Urinary bladder (tissue), 4 donors: ENCODE results near the gene NLK. TPM values are rescaled to one million over a fixed set of nuclear protein-coding genes. Genes with fewer than 3 reads are reported as not detected.
"Not testable (repeated sequence)": the region's sequence is repeated elsewhere in the genome, so short reads cannot be mapped to it uniquely, and the experiment has no call there.

Source experiments
- DNase-seq: peaks from one replicate; pipeline ENCODE4 v3.0.0-alpha.2; 2015; ENCODE audit errors: extremely low spot score
- H3K27ac ChIP-seq: one replicate; pipeline ENCODE4 v1.5.1; 2013; ENCODE audit warnings: low read depth, mild to moderate bottlenecking, moderate library complexity
- H3K36me3 ChIP-seq: one replicate; pipeline ENCODE4 v1.6.1; 2013; ENCODE audit warnings: mild to moderate bottlenecking, moderate library complexity; ENCODE audit not compliant: insufficient read depth
- H3K4me1 ChIP-seq: one replicate; pipeline ENCODE4 v1.6.1; 2013; ENCODE audit warnings: mild to moderate bottlenecking, moderate library complexity; ENCODE audit not compliant: insufficient read depth
- H3K4me3 ChIP-seq: one replicate; pipeline ENCODE4 v1.5.1; 2013; ENCODE audit warnings: low read depth, low read length
- WGBS: extraction: QIAGEN DNeasy Blood & Tissue Kit; methylation state at CpG from one replicate; pipeline ENCODE4 v1.1.7; 2013; 5-methylcytosine and 5-hydroxymethylcytosine counted together
- polyA plus RNA-seq: library from polyadenylated mRNA; stranded (reverse); fragments of 200-250 nt; gene quantifications from one replicate; pipeline ENCODE4 v1.2.3, GENCODE V29; 2013
- total RNA-seq: library from RNA; depleted of rRNA; stranded (reverse); fragments of >200 nt; gene quantifications from one replicate; pipeline ENCODE4 v1.2.3, GENCODE V29; 2014
- donor health status: healthy with polysubstance abuse.
- donor health status: healthy.

The NLK gene
- total and polyA plus RNA-seq, 2 donors = 6.8 to 28.1 TPM

DNA sequence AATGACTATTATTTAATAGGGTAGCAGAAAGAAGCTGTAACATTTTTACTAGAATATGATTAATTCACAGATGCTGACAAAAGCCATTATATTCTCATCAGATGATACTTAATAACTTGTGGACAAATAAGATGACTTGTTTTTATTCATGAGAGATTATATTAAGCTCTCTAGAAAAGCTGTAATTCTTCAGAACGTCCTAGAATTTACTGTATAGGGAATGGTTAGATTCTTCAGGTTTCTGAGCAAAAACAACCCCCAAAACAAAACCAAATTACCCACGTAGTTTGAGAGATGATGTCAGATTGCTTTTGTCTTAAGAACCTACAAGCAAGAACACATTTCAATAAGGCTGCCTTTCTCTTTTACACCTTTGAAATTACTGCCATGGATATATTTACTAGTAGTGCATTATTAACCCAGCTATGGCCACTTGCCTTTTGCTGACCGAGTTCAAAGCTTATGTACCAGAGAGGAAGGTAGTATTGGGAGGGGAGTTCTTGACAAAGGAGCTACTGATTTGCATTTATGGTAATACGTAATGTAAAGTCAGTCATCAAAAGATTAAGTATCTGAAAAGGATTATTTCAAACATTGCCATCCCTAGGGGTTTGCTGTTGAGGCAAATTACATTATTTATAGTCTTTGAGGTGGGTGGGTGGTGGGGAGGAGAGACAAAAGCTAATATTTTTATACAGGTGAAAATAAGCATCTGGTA lies 51.7 kb downstream of the NLK start:
- DNase-seq = no peak
- 73% methylated on average over 4 of the region's 4 CpGs for WGBS
- Histone ChIP-seq H3K4me1 (peaks cover 2% of the 10 kb centered on the region), H3K27ac (no peak overlapping the region), H3K36me3 (no peaks in the 10 kb centered on the region), H3K4me3 (no peak overlapping the region)

DNA sequence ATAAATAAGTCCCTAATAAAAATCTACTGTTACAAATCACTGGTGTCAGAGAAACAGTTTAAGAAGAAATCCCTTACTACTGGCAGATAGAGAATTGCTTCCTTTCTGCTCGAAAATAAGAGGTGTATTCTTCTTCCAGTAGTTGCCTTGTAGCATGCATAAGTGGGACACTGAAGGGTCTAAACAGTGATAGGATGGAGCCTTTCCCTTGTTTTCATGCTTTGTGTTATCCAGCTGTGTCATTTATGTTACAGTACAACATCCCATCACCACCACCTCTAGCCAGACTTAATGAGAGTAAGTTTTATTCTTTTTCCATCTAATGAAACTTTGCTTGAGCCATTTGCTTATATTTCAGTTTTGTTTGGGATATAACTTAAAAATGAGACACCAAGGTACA lies 54.3 kb downstream of the NLK start:
- H3K27ac ChIP-seq = no peak overlapping the region
- no peak for DNase-seq
- H3K4me3 ChIP-seq = no peak overlapping the region
- no peaks in the 10 kb centered on the region for H3K36me3 ChIP-seq
- WGBS = 65% methylated on average over 1 of the region's 1 CpG
- H3K4me1 ChIP-seq = peaks cover 2% of the 10 kb centered on the region

DNA sequence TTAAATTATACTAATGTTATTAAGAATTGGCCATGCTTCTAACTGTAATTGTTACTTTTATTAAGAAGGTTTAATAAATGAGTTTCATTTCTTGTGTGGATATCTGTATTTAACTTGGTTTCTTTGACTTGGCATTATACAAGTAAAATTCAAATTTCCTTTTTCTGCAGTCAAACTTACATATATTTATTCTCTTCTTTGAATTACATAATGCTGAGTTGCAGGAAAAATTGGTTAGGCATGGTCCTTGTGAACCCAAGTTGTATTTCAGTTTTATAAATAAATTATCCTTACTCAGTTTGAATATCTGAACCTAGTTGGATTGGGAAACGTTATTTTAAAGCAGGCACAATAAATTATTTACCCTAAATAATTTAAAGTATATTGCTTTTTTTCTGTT lies 54.8 kb downstream of the NLK start:
- Histone ChIP-seq H3K36me3 (no peaks in the 10 kb centered on the region), H3K27ac (no peak overlapping the region)
- WGBS = 77% methylated on average over 1 of the region's 1 CpG

DNA sequence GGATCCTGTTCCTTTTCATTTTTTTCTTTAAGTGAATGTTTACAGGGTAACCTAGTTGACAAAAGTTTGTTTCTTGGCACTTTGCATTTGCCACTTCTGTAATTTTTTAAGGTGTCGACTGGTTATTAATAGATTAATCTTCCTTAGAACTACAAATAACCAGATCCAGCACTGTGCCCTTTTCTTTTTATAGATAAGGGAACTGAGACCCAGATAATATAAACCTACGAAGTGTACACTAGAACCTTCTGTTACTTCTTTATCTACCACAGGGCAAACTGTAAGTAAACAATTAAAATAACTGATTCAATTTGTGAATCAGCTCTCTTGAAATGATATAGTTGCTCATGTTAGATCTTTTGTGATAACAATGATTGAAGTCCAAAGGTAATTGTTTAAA lies 55.4 kb downstream of the NLK start:
- DNase-seq = no peak
- H3K4me1 ChIP-seq = peaks cover 2% of the 10 kb centered on the region
- no peak overlapping the region for H3K27ac ChIP-seq
- H3K36me3 ChIP-seq = no peaks in the 10 kb centered on the region
- H3K4me3 ChIP-seq = no peak overlapping the region
- WGBS = 61% methylated on average over 2 of the region's 2 CpGs

More for the DNA sequence above, 54.8 kb downstream of the NLK start:
- DNase-seq = no peak
- Histone ChIP-seq H3K4me1 (peaks cover 2% of the 10 kb centered on the region), H3K4me3 (no peak overlapping the region)

DNA sequence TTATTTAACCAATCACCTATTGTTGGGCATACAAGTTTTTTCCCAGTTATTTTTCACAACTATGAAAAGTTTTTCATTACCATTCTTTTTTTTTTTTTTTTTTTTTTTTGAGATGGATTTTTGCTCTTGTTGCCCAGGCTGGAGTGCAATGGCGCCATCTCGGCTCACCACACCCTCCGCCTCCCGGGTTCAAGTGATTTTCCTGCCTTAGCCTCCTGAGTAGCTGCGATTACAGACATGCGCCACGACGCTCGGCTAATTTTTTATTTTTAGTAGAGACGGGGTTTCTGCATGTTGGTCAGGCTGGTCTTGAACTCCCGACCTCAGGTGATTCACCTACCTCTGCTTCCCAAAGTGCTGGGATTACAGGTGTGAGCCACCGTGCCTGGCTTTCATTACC lies 56.1 kb downstream of the NLK start:
- DNase-seq, H3K27ac ChIP-seq, H3K4me1 ChIP-seq, H3K4me3 ChIP-seq, H3K36me3 ChIP-seq: not testable (repeated sequence)
- 98% methylated on average over 12 of the region's 12 CpGs for WGBS

DNA sequence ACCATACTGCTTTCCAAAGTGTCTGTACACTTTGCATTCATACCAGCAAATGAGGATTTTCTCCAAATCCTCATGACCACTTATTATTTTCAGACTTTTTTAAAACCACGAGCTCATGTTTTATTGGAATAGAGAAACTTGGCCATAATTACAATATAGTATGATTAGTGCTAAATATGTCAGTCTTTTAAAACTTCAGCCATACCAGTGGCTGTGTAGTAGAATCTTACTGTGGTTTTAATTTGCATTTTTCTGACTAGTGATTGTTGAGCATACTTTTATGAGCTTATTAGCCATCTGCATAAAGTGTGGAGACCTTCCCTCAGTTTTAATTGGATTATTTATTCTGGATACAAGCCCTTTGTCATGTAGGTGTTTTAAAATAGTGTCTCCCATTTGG lies 57.8 kb downstream of the NLK start:
- H3K27ac ChIP-seq = no peak overlapping the region
- H3K36me3 ChIP-seq = no peaks in the 10 kb centered on the region
- WGBS = 81% methylated on average over 1 of the region's 1 CpG
- no peak overlapping the region for H3K4me3 ChIP-seq
- DNase-seq = no peak
- H3K4me1 ChIP-seq = peaks cover 2% of the 10 kb centered on the region

DNA sequence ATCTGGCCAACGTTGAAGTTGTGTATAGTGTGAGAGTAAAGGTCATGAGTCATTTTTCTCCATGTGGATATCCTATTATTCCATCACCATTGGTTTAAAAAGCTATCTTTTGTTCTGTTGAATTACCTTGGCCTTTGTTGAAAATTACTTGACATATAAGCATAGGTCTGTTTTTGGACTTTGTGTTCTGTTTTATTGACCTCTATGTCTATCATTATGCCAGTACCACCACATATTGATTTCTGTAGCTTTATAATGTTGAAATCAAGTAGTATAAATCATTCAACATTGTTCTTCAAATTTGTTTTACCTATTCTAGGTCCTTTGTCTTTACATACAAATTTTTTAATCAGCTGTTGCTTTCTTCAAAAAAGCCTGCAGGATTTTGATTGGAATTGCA lies 58.5 kb downstream of the NLK start:
- WGBS = 87% methylated on average over 1 of the region's 1 CpG
- peaks cover 2% of the 10 kb centered on the region for H3K4me1 ChIP-seq
- no peak for DNase-seq

DNA sequence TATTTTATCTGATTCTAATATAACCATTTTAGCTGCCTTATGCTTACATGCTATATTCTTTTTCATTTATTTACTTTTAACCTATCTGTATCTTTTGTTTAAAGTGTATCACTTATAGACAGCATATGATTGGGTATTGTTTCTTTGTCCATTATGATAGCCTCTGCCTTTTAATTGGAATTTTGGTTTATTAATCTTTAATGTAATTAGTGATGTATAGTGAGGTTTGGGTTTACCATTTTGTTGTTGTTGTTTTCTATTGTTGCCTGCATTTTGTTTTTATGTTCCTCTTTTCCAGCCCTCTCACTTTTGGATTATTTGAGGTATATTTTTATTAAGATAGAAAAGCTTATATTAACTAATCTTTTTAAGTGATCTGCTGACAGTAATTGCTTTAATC lies 59.4 kb downstream of the NLK start:
- Histone ChIP-seq H3K4me1 (no peaks in the 10 kb centered on the region), H3K4me3 (no peak overlapping the region), H3K36me3 (no peaks in the 10 kb centered on the region), H3K27ac (no peak overlapping the region)
- no peak for DNase-seq

More for the DNA sequence above, 58.5 kb downstream of the NLK start:
- Histone ChIP-seq H3K36me3 (no peaks in the 10 kb centered on the region), H3K4me3 (no peak overlapping the region), H3K27ac (no peak overlapping the region)

DNA sequence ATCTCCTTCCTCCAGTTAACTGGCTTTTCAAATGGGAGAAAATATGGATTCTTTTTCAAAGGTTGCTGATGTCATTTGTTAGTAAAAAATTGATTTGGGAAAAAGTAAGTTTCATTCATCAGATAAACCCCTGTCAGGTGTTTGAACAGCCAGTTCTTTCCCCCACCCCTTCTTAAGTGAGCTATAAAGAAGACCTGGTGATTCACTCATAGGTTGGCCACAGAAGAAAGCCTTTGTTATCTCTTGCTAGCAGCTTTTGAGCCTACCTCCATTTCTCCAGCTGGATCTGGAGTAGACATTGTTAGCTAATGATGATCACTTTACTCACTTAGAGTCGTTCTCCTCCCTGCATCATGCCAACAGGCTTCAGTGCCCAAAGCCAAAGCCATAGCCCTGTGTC lies 63.0 kb downstream of the NLK start:
- no peak overlapping the region for H3K27ac ChIP-seq
- 66% methylated on average over 1 of the region's 1 CpG for WGBS
- H3K36me3 ChIP-seq = no peaks in the 10 kb centered on the region

DNA sequence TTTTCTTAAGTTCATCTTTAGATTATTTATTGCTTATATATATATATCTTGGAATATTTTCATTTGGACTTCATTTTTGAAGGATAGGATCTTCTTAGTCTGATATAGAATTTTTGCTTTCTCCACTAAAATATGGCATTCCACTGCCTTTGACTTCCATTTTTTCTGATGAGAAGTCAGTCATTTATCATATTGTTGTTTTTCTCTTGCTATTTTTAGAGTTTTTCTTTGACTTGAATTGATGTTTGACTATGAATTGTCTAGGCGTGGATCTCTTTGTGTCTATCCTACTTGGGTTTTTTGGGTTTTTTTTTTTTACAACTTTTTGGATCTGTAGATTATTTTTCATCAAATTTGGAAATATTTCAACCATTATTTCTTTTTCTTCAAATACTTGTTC lies 67.7 kb downstream of the NLK start:
- H3K4me1 ChIP-seq = no peaks in the 10 kb centered on the region
- 96% methylated on average over 1 of the region's 1 CpG for WGBS
- no peaks in the 10 kb centered on the region for H3K36me3 ChIP-seq
- H3K4me3 ChIP-seq = no peak overlapping the region
- no peak for DNase-seq
- H3K27ac ChIP-seq = no peak overlapping the region

More for the DNA sequence above, 63.0 kb downstream of the NLK start:
- DNase-seq = no peak
- H3K4me3 ChIP-seq = no peak overlapping the region
- no peaks in the 10 kb centered on the region for H3K4me1 ChIP-seq

DNA sequence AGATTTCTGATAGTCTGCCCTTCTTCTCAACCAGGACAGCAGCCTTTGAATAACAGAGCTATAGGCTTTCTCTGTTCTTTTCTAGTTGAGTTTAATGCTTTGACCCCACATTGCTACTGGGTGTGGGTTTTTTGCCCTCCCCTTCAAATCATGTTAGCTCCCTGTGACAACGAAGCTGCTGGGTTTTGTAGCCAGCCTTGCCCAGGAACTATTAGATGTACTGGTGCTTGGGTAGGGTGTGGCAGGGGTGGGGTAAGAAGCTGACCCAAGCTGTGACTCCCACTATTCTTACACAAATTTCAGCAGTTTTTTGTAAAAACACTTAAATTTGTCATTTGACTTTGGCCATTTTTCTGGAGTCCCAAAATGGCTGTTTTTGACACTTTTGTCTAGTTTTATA lies 69.7 kb downstream of the NLK start:
- no peaks in the 10 kb centered on the region for H3K4me1 ChIP-seq
- no peaks in the 10 kb centered on the region for H3K36me3 ChIP-seq
- no peak overlapping the region for H3K4me3 ChIP-seq
- H3K27ac ChIP-seq = no peak overlapping the region
- WGBS = 28% methylated on average over 1 of the region's 1 CpG
- no peak for DNase-seq

DNA sequence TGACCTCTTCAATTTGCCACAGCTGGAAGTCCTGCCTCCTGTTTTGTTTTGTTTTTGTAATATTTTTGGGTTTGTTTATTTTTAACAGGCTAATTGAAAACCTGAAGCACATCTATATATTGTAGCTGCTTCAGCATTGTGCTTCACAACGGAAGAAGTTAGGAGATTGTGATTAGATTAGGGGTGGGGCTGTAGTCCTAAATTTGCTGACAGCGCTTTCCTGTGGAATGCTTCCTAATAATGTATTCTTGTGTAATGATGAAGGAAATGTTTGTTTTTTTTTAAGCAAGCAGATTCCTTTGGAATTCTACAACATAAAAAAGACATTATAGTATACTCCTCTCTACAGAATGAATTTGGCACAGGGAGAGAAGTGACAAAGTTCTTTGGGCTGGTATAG lies 70.1 kb downstream of the NLK start:
- no peak overlapping the region for H3K27ac ChIP-seq
- DNase-seq = no peak
- no peak overlapping the region for H3K4me3 ChIP-seq
- H3K4me1 ChIP-seq = no peaks in the 10 kb centered on the region
- H3K36me3 ChIP-seq = no peaks in the 10 kb centered on the region
- WGBS = 52% methylated on average over 2 of the region's 2 CpGs

DNA sequence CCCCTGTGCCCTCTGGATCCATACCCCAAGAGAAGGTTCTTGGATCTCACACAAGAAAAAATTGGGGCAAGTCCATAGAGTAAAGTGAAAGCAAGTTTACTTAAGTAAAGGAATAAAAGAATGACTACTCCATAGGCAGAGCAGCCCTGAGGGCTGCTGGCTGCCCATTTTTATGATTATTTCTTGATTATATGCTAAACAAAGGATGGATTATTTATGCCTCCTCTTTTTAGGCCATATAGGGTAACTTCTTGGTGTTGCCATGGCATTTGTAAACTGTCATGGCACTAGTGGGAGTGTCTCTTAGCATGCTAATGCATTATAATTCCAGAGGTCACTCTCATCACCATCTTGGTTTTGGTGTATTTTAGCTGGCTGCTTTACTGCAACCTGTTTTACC lies 70.8 kb downstream of the NLK start:
- no peak for DNase-seq
- no peak overlapping the region for H3K27ac ChIP-seq
- no peaks in the 10 kb centered on the region for H3K36me3 ChIP-seq
- no peaks in the 10 kb centered on the region for H3K4me1 ChIP-seq
- no peak overlapping the region for H3K4me3 ChIP-seq

DNA sequence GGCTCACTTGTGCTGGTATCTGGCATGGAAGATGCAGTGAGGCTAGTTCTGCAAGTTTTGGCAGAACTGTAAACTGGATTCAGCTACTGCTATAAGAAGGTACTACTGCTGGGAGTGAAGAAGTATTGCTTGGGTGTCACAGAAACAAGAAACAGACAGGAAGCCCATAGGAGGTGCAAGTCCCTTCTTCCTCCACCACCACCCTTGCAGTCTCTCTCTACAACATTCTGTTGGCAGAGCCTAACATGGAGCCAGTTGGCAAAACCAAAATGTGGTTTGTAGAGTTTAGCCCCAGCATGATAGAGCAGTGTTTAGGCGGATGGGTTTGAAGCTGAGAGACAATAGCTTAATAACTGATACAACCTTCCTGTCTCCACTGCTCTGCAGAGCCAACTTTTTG lies 72.6 kb downstream of the NLK start:
- Histone ChIP-seq H3K27ac (no peak overlapping the region), H3K36me3 (no peaks in the 10 kb centered on the region), H3K4me3 (no peak overlapping the region), H3K4me1 (no peaks in the 10 kb centered on the region)
- no peak for DNase-seq
- WGBS = 100% methylated on average over 1 of the region's 1 CpG

DNA sequence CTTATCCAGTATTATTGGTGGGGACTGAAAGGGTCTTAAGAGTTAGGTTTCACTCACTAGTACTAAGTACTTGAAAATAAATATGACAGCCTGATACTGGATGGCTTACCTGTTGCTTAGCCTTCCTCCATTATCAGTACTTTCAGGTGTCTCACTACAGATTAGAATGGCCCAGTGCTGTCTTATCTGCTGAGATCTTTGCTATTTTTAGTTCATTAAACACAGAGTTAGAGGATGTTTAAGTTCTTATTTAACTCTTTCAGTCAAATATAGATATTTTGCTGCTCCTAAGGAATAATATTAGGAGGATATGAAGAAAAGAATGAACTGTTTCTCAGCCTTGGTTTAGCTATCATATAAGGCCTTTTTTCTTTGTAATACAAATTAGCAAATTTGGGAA lies 74.8 kb downstream of the NLK start:
- Histone ChIP-seq H3K27ac (no peak overlapping the region), H3K4me1 (no peaks in the 10 kb centered on the region), H3K4me3 (no peak overlapping the region), H3K36me3 (no peaks in the 10 kb centered on the region)
- DNase-seq = no peak
